Calu3 (cell line): ENCODE results near the gene CRIM1. TPM values are rescaled to one million over a fixed set of nuclear protein-coding genes. Genes with fewer than 3 reads are reported as not detected.

Experiments
- BruUV-seq: library from RNA; stranded (reverse); fragments of 400-500 nt; replicated peaks from 2 replicates; lab custom pipeline; 2021; lab: Mats Ljungman, UMichigan
- CTCF ChIA-PET: fragments of 300-600 bp; sonication (Branson Sonifier 250); formaldehyde crosslinking; loops from one replicate; lab custom pipeline; 2022; ENCODE audit warnings: antibody characterized with exemption; lab: Charles Lee
- DNase-seq: peaks from one replicate; pipeline ENCODE4 v3.0.0; 2022
- H3K27ac Mint-ChIP-seq: one replicate; pipeline ENCODE4 v1.8.0; 2022; ENCODE audit warnings: mixed read lengths; ENCODE audit not compliant: unreplicated experiment
- H3K27me3 Mint-ChIP-seq: one replicate; pipeline ENCODE4 v1.8.0; 2022; ENCODE audit warnings: mixed read lengths; ENCODE audit not compliant: unreplicated experiment
- H3K36me3 Mint-ChIP-seq: one replicate; pipeline ENCODE4 v1.8.0; 2022; ENCODE audit warnings: mild to moderate bottlenecking, moderate library complexity, mixed read lengths; ENCODE audit not compliant: insufficient read depth, unreplicated experiment
- H3K4me1 Mint-ChIP-seq: one replicate; pipeline ENCODE4 v1.8.0; 2022; ENCODE audit warnings: mild to moderate bottlenecking, low read depth, mixed read lengths; ENCODE audit not compliant: unreplicated experiment
- H3K4me3 Mint-ChIP-seq: one replicate; pipeline ENCODE4 v1.8.0; 2022; ENCODE audit warnings: mild to moderate bottlenecking, low read depth, moderate library complexity, mixed read lengths; ENCODE audit not compliant: unreplicated experiment
- H3K9me3 Mint-ChIP-seq: one replicate; pipeline ENCODE4 v1.8.0; 2022; ENCODE audit warnings: low read depth, mixed read lengths; ENCODE audit not compliant: unreplicated experiment
- CTCF ChIP-seq: fragments of 200-600 bp; IDR thresholded peaks from one replicate; pipeline ENCODE4 v1.8.0; 2022; ENCODE audit warnings: antibody characterized with exemption; ENCODE audit not compliant: unreplicated experiment
- intact Hi-C: fragments of 100-400 bp; cut with micrococcal nuclease; formaldehyde crosslinking; loops from one replicate; pipeline ENCODE4 v1.10.0; 2022; ENCODE audit not compliant: unreplicated experiment
- total RNA-seq: library from RNA; stranded (reverse); gene quantifications from 2 replicates; pipeline ENCODE4 v1.2.3, GENCODE V29; 2022

CRIM1 gene
- total RNA-seq, 1 experiment from 2014 or later, result 57.6 TPM

GRCh38 chr2:36416370-36417165 is 61.0 kb downstream of the CRIM1 start:
- Mint-ChIP-seq H3K27ac (no peak overlapping the region), H3K4me1 (peaks cover 38% of the 10 kb centered on the region), H3K9me3 (no peaks in the 10 kb centered on the region), H3K4me3 (no peak overlapping the region), H3K36me3 (peaks cover 4% of the 10 kb centered on the region), H3K27me3 (no peaks in the 10 kb centered on the region)
- intact Hi-C loops, result no loop called here
- DNase-seq, result no peak
- CTCF ChIA-PET, result interaction anchor here (1.5 kb wide), 1 partner anchor 40 kb away, joined by 4 read pairs; no protein-coding TSS in a partner anchor
- TF ChIP-seq CTCF, result no peak
- no TSS peak for BruUV-seq

- intact Hi-C loops, result no loop called here
- no peak for TF ChIP-seq CTCF
- Mint-ChIP-seq H3K27ac (no peak overlapping the region), H3K36me3 (peaks cover 4% of the 10 kb centered on the region), H3K4me3 (no peak overlapping the region), H3K4me1 (peaks cover 42% of the 10 kb centered on the region), H3K9me3 (no peaks in the 10 kb centered on the region), H3K27me3 (no peaks in the 10 kb centered on the region)
- CTCF ChIA-PET, result no interaction called here
- no peak for DNase-seq
- no TSS peak for BruUV-seq
Observed at GRCh38 chr2:36420569-36421181, 65.1 kb downstream of the CRIM1 start.

GRCh38 chr2:36421379-36421778 is 65.8 kb downstream of the CRIM1 start:
- Mint-ChIP-seq H3K36me3 (peaks cover 4% of the 10 kb centered on the region), H3K9me3 (no peaks in the 10 kb centered on the region), H3K4me1 (peaks cover 42% of the 10 kb centered on the region), H3K4me3 (no peak overlapping the region), H3K27ac (no peak overlapping the region), H3K27me3 (no peaks in the 10 kb centered on the region)
- intact Hi-C loops, result no loop called here
- CTCF ChIA-PET, result no interaction called here
- no TSS peak for BruUV-seq
- no peak for DNase-seq
- TF ChIP-seq CTCF, result no peak

- Mint-ChIP-seq H3K4me3 (no peak overlapping the region), H3K9me3 (no peaks in the 10 kb centered on the region), H3K36me3 (peaks cover 4% of the 10 kb centered on the region), H3K4me1 (peaks cover 35% of the 10 kb centered on the region), H3K27me3 (no peaks in the 10 kb centered on the region), H3K27ac (no peak overlapping the region)
- DNase-seq, result no peak
- no TSS peak for BruUV-seq
- CTCF ChIA-PET, result interaction anchor here (0.8 to 1.0 kb wide), 4 partner anchors 8 to 37 kb away, joined by 3 to 4 read pairs (median 4); no protein-coding TSS in a partner anchor
- no peak for TF ChIP-seq CTCF
- intact Hi-C loops, result no loop called here
Observed at GRCh38 chr2:36423172-36423571, 67.6 kb downstream of the CRIM1 start.
